Effector CD8-positive, alpha-beta T cell (primary cell): ENCODE data around the gene DCLK1.
"Not testable (repeated sequence)": the region's sequence is repeated elsewhere in the genome, so short reads cannot be mapped to it uniquely, and the experiment has no call there.

Experiments
- DNase-seq: peaks from one replicate; lab custom pipeline; 2025; lab: John Stamatoyannopoulos, UW

Gene DCLK1

DNA sequence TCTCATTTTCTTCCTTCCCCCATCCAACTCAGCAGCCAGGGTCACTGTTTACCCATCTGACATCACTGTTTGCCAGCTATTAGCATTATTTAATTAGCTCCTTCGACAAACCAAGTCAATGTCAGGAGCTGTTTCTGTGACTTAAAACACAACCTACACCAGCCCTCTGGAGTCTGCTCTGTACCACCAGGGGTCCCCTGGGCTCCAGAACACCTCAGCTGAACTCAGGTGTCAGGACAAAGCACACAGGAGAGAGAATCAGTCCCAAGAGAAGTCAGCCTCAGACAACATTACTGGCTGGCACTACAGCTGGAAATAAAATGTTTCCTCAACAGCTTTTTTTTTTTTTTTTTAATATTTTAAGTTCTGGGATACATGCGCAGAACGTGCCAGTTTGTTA lies 45.1 kb downstream of the DCLK1 start:
- DNase-seq = no peak

DNA sequence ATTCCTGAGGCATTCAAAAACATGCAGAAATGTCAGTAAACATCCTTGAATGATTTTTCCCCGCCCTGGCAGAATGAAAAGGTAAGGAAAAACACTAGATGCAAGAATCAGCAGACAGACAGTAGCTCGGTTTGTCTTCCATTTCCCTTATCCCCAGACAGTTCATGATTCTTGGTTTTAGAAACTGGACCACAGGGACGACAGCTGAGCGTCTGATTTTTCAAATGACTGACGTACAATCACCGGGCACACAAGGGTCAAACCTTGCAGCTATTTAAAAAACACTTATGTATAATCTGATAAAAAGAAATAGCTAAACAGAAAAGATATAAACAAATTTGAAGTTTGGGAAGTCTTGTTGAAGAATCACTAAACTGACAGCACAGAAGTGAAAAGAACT lies 47.1 kb downstream of the DCLK1 start:
- no peak for DNase-seq

DNA sequence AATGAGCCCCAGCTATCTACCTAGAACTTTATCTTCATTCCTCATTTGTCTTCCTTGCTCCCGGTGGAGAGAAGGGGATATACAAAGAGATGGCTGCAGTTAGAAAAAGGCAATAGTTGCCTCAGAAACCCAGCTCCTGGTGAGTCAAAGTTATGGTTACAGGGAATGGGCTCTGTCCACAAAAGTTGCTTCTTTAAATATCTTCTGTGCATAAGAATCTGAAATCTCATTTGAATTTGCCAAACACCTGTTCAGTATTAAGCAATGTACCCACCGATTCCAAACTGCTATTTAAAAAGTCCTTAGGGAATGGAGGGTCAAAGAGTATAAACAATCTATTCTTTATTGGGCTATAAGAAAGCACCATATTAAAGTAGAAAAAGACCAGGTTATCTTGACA lies 48.4 kb downstream of the DCLK1 start:
- DNase-seq = no peak

DNA sequence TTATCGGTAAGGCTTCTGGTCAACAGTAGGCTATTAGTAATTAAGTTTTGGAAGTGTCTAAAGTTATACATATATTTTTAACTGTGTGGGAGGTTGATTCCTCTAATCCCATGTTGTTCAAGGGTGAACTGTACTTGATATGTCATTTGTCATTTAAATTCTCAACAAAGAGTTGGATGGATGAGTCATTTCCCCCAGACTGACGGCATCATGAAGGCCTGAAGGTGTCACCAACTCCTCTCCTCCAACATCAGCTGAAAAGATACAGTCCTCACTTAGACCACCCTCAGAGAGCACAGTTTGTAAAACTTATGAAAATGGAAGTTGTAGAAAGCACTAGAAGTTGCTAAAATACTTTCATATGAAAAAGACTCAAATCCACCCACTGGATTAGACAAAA lies 48.8 kb downstream of the DCLK1 start:
- DNase-seq = no peak

DNA sequence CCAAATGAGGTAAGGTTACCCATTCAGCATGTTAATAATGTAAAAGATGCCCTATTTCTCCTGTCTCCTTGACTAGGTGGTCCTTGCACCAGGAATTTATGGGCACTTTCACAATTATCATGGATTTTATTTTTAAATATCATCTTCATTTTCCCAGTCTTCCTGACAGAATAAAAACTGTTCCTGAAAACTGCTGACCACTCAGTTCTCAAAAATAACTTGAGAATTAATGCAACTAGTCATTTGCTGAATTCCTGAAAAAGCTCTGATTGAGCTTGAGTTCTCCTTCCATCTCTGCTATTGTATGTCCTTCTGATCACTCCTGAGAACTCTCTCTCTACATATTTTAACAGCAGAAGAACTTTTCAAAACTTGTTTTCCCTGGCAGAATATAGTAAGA lies 55.0 kb downstream of the DCLK1 start:
- no peak for DNase-seq

DNA sequence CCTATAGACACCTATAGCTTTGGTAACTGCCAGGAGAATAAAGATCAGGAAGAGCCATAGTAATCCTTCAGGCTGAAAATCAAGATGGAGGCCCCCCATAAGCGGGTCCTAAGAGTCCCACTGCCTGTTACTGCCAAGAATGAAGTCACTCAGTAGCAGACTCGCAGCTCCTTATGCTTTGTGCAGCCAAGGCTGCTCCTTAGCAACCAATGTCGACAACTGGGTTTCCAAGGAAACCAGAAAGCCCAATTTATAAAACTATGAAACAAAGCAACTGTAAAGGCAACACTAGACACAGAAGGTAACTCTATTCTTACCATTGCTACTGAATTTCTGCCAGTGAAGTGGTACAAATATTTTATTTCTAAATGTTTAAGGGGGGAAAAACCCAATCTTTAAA lies 56.5 kb downstream of the DCLK1 start:
- no peak for DNase-seq

DNA sequence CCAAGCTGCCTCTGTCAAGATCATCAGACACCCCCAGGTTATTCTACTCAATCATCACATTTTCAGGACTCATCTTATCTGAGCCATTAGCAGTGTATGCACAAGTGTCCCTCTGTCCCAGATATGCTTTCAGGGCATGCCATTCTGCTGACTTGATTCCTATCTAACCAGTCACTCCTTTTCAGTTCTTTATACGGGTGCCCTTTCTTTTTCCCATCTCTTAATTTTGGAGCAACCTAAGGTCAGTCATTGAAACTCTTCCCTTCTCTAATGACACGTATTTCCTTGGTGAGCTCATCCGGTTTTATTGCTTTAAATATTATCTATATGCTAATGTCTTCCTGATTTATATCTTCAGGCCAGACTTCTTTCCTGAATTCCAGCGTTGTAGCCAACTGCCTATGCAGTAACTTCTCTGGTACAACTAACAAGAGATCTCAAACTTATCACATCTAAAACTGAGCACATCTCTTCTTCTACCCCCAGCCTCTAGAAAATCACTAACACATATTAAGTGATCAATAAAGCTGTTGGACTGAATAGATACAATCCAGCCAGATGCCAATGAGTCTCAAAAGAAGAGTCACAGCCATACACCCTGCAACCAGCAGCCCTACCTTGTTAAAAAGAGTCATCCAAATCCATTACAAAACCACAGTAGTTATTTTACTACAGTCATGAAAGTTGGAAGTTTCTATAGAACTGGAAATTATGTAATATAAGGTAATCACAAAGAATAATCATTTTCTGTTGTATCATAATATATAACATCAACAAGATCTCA lies 58.8 kb downstream of the DCLK1 start:
- no peak for DNase-seq

DNA sequence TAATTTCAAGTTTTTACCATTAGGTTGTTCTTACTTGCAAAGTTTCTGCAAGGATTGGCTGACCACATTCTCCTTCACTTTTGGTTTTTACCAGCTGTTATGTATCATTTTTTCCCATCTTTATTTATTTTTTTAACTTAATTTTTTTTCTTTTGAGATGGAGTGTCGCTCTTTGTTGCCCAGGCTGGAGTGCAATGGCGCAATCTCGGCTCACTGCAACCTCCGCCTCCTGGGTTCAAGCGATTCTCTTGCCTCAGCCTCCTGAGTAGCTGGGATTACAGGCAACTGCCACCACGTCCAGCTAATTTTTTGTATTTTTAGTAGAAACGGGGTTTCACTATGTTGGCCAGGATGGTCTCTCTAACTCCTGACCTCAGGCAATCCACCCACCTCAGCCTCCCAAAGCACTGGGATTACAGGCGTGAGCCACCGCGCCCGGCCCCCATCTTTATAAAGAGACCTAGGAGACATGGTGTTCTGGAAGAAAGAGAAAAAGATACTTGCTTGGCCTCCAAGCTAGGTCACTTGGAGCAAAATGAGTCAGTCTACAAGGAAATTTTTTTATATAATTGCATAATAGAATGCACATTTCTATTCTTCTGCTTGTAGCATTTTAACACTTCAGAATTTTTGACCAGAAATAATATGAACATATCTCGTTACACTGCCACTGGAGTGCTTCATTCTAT lies 60.5 kb downstream of the DCLK1 start:
- DNase-seq = not testable (repeated sequence)

DNA sequence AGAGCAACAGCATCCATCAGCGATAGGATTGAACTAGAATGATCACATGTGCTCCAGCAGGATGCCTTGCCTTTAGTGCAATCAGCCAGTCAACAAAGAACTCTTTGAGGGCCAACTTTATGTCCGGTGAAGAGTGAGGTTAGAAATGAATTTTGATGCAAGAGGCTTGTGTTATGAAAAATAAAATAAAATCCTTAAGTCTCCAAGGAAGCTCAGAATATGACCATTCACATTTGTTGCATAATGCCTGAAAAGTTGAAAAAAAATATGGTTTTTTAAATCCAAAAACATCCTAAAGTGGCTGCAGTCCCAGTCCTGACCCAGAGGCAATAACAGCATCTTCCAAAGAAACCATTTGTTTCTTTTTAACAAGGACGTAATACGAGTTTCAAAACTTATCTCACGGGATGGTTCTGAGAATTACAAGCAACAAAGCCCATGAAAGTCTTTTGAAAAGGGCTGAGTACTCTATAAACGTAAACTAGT lies 61.3 kb downstream of the DCLK1 start:
- no peak for DNase-seq

DNA sequence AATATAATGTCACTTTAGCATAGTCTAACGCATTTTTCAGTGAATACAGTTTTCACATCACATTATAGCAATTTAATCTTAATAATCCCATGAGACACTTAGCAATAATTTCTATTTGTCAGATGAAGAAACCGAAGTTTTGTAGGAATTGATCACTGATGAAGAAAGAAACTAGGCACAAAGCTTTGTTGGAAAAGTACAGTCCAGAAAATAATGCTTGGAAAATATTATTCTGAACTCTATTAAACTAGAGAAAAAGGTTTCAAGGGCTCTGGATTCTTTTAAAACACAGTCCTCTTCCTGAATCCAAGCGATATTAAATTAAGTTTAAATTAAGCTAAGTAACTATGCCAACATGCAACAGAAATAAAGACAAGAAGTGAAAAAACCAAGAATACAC lies 62.2 kb downstream of the DCLK1 start:
- no peak for DNase-seq

DNA sequence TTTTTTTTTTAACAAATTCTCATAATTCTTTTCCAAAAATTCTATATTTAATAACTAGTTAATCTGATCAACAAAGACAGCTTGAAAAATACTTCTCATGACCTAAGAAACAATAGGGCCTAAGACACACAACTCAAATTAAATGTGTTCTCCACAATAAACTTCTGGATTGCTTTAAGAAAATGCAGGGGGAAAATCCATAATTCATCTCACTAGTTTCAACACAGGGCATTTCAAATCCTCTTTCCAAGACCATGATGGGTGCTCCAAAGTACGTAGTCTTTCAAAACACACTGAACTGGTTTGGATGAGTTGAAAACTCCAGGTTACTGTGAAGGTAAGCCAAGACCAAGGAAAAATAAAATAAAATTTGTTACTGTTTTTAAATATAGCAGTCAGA lies 62.6 kb downstream of the DCLK1 start:
- no peak for DNase-seq

DNA sequence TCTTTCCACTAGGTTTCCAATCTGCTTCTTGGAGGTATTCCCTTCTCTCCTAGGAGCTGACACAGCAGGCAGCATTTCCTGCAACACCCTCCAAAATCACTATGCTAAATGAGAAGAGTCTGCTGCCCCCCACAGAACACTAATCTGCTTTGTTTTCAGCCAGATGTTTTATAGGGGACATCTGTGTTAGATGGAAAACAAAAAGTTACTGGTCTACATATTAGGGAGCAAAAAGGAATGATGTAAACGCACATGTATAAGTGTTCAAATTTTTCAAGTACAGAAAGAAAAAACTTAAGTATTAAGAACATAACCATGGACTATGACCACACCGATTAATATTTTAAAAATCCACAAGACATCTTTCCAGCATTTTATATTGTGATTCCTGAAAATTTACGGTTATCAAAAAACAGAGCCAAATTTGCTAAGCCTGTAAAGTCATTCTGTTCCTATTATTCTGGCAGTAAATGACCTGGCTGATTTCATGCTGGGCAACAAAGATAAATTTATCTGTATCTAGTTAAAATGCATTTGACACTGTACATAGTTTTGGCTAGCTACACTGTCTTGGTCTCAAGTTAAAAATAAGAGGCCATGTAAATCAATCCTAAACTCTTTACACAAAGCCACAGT lies 63.3 kb downstream of the DCLK1 start:
- DNase-seq = no peak

DNA sequence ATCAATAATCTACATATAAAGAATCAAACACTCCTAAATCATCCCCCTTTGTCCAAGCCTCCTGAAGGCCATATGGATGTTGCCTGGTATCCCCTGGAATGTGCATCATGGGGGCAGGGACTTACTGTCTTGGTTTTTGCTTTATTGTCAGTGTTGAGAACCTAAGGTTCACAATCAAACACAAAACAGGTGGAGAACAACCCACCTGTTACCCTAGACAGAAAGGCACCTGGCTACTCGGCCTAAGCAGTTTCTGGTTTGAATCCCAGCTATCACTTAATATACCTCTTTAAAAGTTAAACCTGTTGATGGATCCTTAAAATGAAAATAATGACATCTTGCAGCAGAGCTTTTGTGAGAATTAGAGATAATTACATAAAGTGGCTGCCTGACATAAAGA lies 68.9 kb downstream of the DCLK1 start:
- no peak for DNase-seq

DNA sequence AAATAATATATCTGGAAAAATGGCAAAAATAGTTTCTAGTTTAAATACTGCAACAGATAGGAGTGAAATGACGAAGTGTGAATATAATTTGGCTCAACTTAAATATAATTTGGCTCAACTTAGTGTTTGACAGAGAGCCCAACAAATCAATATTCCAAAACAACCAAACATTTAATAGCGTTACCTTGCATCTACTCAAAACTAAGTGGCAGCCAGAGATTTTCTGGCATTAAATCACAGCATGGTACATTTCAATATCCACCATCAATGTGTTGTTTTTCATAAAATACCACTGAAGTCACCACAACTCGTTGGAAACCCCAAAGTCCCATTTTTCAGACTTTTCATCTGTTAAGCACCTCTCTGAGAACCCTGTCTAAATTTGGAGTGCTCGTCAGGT lies 69.6 kb downstream of the DCLK1 start:
- no peak for DNase-seq

DNA sequence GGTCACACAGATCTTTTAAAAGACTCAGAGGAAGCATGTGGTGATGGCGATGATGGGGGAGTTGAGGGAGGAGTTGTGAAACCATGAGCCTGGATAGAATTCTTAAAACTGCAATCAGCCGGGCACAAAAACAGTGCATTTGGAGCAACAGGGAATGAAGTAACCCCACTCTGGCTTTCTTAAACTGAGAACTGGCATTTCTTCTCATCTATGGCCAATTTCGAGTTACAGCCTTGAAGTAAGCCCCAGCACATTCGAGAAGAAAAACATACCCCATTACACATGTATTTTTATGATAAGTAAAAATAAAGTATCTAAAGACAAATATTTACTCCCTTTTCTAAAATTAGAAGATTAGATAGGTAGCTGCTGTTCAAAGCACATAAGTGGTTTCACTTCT lies 70.1 kb downstream of the DCLK1 start:
- DNase-seq = no peak

DNA sequence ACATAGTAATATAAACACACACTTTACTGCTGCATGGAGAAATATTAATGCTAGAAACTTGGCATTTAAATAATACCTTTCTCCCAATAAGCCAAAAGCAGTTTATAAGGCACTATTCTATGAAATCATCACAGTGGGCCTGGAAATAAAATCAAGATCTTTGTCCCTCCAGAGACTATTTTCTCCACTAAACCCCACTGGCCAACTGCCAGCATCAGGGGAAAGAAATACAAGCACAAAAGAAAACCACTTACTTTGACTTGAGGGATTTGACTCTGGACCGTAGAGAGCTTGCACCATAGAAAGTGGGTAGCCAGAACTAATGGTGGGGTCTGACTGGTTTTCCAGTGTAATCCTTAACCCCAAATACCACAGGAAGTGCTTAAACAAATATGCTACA lies 71.9 kb downstream of the DCLK1 start:
- no peak for DNase-seq

DNA sequence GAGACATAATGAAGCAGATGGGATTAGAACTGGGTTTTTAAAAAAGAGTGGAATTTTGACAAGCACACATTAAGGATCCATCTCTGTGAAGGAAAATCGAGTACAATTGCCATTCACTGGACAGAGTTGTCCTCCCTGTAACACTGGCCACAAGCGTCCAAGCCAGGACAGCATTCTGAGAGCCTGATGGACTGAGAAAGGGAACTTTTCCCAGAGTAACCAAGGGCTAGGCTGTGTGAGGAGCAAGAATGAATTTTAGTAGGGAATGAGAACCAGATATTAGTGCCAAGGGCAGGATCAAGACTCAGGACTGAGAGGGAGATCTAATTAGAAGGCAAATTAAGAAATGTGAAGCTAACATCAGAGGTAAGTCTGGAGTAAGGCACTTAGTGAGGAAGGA lies 73.1 kb downstream of the DCLK1 start:
- no peak for DNase-seq

DNA sequence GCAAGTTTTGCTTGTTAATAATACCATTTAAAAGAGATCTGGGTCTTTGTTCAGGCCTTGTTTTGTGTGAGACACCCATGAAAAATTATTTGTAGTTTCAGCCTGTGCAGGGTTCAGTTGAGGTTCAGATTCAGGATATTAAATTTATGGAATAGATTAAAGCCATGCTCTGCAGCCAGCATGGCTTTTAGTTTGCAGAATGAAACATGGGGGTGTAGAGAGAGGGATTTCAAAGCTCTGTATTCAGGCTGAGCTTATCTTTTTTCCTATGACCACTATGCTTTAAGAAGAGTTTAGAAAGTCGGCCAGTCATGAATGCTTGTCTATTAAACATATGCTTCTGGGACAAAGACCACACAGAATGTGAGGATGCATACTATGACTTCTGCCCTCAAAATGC lies 73.6 kb downstream of the DCLK1 start:
- DNase-seq = no peak

DNA sequence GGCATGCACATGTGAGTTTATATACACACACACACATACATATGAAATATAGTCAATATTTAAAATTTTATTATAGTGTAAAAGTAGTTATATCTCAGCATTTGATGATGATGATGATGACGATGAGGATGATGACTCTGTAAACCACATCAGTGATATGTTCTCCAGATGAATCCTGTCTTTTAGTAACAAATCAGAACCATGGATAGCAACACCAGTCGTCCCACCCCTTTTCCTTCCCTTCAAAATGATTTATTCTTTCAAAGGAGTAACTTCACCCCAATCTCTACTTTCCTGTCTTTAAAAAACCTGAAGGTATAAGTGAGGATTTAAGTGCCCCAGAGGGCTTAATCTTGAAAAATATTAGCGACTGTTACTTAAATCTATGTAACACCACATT lies 74.1 kb downstream of the DCLK1 start:
- no peak for DNase-seq

DNA sequence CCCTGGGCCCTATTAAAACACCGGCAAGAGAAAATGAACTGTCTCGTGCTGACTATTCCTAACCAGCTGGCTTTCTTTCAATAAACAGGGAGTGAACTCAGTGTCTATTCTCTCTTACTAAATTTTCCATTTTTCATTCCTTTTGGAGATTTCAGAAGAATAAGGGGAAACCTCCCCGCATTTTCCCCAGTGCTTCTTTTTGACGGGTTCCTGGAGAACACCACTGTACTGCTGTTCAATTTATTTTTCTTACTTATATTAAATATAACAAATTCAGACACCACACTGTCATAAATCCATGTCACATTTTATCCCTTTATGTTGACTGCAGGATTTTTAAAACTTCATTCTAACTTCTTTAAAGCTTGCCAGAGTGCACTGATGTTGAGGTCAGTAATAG lies 75.8 kb downstream of the DCLK1 start:
- DNase-seq = no peak

DNA sequence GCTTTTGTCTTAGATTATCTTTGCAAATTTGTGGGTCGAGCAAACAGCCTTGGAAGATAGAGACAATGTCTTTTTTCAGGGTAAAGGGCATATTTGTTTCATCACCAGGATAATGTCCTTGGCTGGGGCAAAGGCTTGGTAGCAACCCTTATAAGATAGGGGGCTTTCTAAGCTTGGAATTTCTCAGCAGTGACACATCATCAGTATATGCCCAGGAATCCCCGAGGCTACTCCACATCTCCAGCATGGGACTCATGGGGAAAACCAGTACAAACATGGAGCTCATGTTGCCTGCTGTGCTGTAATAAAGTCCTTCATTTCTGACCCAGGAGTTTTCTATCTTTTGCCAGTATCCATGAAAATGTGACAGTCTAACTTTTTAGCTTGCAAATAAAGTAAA lies 77.1 kb downstream of the DCLK1 start:
- DNase-seq = no peak

DNA sequence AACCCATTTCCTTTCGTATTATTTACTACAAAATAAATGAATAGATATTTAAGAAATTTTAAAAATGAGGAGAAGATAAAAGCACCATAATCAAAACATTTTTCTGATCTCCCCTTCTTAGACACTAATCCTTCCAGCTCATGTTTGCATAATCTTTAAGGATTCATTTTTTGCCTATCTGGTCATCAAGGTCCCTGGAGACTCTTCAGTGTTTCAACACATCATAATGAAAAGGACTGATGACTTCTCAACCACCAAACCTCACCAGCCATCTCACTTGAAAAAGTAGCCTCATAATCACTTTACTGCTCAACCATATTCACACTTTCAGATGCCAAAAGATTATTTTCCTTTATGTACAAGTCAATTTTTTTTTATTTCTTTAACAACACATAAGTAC lies 80.1 kb downstream of the DCLK1 start:
- DNase-seq = no peak

DNA sequence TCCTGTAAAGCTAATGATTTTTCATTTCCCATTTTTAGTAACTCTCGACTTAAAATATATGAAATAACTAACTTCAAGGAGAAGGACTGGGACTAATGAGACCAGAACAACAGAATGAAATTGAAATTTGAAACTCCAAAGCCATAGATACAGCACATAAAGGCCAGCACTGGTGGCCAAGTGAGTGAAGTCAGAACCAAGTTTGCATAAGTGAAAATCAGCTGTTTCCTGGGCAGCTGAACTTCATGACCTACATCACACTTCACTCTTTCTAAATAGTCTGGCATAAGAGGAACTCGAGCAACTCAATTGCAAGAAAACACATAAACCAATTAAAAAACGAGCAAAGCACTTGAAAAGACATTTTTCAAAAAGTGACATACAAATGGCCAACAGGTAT lies 84.5 kb downstream of the DCLK1 start:
- no peak for DNase-seq
